ENCODE data around the gene ATP11B. TPM values are rescaled to one million over a fixed set of nuclear protein-coding genes. Genes with fewer than 3 reads are reported as not detected.

Gene ATP11B
- total and polyA plus RNA-seq, 10 of the 15 experiments (the other 5 are each of a cell fraction or from before 2014, with no cell fraction given): 10.3 to 66.9 (median 36.7) TPM

GRCh38 chr3:182895513-182896112 lies 102.3 kb downstream of the ATP11B start (continued):
- TF ChIP-seq IRF4 (IDR thresholded peaks at IDR 0.05; ENCODE audit: low read depth, low read length) (no peak), YY1 (IDR thresholded peaks at IDR 0.05; ENCODE audit: low read depth, low read length) (no peak)

GRCh38 chr3:182896553-182896952 lies 103.2 kb downstream of the ATP11B start:
- H3K79me2 ChIP-seq (ENCODE audit: control insufficient read depth, insufficient read depth, low read length): no peaks in the 10 kb centered on the region
- intact Hi-C loops (cut with micrococcal nuclease; ENCODE audit: unreplicated experiment): no loop called here
- H3K27me3 ChIP-seq (replicated peaks in 1 of 2; ENCODE audit: control insufficient read depth in 2 of 2, insufficient read depth in 2 of 2, low read length in 1 of 2): no peaks in the 10 kb centered on the region
- POLR2A ChIA-PET: no interaction called here
- FAIRE-seq: no peak
- no peaks in the 10 kb centered on the region for H4K20me1 ChIP-seq (ENCODE audit: control insufficient read depth, insufficient read depth)
- no TSS peak for BruUV-seq (replicated peaks)
- RAD21 ChIA-PET (ENCODE audit: unreplicated experiment): no interaction called here
- no peak for ATAC-seq
- H3K9ac ChIP-seq (ENCODE audit: control insufficient read depth, insufficient read depth, low read length): no peak overlapping the region
- peaks cover 0 to 13% of the 10 kb centered on the region in 2 experiments; a peak in 3 of 4 replicates for H3K36me3 ChIP-seq (ENCODE audit: control insufficient read depth in 2 of 2, insufficient read depth in 2 of 2, low read length in 1 of 2)
- SMC1A ChIA-PET (ENCODE audit: uncharacterized antibody, unreplicated experiment): interaction anchor here (0.6 to 1.0 kb wide), 2 partner anchors 13 to 303 kb away, joined by 3 read pairs; no protein-coding TSS in a partner anchor
- TF ChIP-seq E2F8 (IDR thresholded peaks at IDR 0.05; ENCODE audit: low read depth, partially characterized antibody): no peak
- no peak for TF ChIP-seq SMAD1 (IDR thresholded peaks at IDR 0.05; ENCODE audit: low read depth, partially characterized antibody)
- TF ChIP-seq NBN (IDR thresholded peaks at IDR 0.05): no peak
- TF ChIP-seq STAT1 (conservative IDR thresholded peaks at IDR 0.05): no peak
- TF ChIP-seq CREM (IDR thresholded peaks at IDR 0.05; ENCODE audit: low read depth): no peak
- no peak for TF ChIP-seq PRDM15 (CRISPR knock-in tag; IDR thresholded peaks at IDR 0.05)
- TF ChIP-seq RAD51 (IDR thresholded peaks at IDR 0.05): no peak
- no peak for TF ChIP-seq SMAD5 (IDR thresholded peaks at IDR 0.05; ENCODE audit: low read depth)
- TF ChIP-seq BHLHE40 (IDR thresholded peaks at IDR 0.05; ENCODE audit: borderline replicate concordance in 1 of 2, low read depth in 2 of 2, low read length in 1 of 2): no peak
- TF ChIP-seq CREB1 (IDR thresholded peaks at IDR 0.05; ENCODE audit: low read depth): no peak
- no peak for TF ChIP-seq ASH2L (IDR thresholded peaks at IDR 0.05; ENCODE audit: borderline replicate concordance, low read depth)
- no peak for TF ChIP-seq HDAC6 (IDR thresholded peaks at IDR 0.05; ENCODE audit: unreplicated experiment)
- no peak overlapping the region for H3K27ac ChIP-seq (ENCODE audit: control insufficient read depth, insufficient read depth)
- no peak for DNase-seq (ENCODE audit: low read depth, low spot score)
- H3K9me3 ChIP-seq (replicated peaks; ENCODE audit: control insufficient read depth, insufficient read depth, low read length): no peaks in the 10 kb centered on the region
- CTCF ChIA-PET: no interaction called here
- no peak overlapping the region for H2AFZ ChIP-seq (ENCODE audit: control insufficient read depth, low read depth, low read length)
- in situ Hi-C loops (cut with MboI): no loop called here
- no peaks in the 10 kb centered on the region for H3K4me1 ChIP-seq (ENCODE audit: control insufficient read depth, insufficient read depth, low read length)
- H3K4me3 ChIP-seq: no peak overlapping the region
- WGBS (ENCODE audit: insufficient coverage, insufficient replicate concordance, low lambda C conversion rate, missing lambda C conversion rate): 72% methylated on average over 2 of the region's 2 CpGs
- no peak overlapping the region for H3K4me2 ChIP-seq (ENCODE audit: control insufficient read depth, insufficient read depth)
